GM23338 (cell line): ENCODE data around the gene SLC6A19. TPM values are rescaled to one million over a fixed set of nuclear protein-coding genes. Genes with fewer than 3 reads are reported as not detected.

Source experiments
- ATAC-seq: fragments of 200-7000 bp; cut with Tn5 transposase; 3 replicates; pipeline ENCODE4 v1.9.1; 2020
- DNase-seq: peaks from one replicate; pipeline ENCODE4 v3.0.0-alpha.2; 2015; ENCODE audit warnings: low spot score
- H2AFZ ChIP-seq: fragments of 200-600 bp; sonication (generic); 2 replicates; pipeline ENCODE4 v1.8.0; 2016; ENCODE audit warnings: antibody characterized with exemption, mild to moderate bottlenecking, moderate library complexity
- H3F3A ChIP-seq: fragments of 200-600 bp; sonication (generic); replicated peaks from 2 replicates; pipeline ENCODE4 v1.8.0; 2017; ENCODE audit warnings: antibody characterized with exemption, mixed run types, low read depth
- H3K27ac ChIP-seq: fragments of 200-600 bp; sonication (generic); 2 replicates; pipeline ENCODE4 v1.6.1; 2016; ENCODE audit warnings: low read depth
- H3K27me3 ChIP-seq: fragments of 200-600 bp; sonication (generic); 2 replicates; pipeline ENCODE4 v1.8.0; 2016; ENCODE audit warnings: mild to moderate bottlenecking, mixed run types, moderate library complexity; ENCODE audit not compliant: insufficient read depth
- H3K36me3 ChIP-seq: fragments of 200-600 bp; sonication (generic); 2 replicates; pipeline ENCODE4 v1.8.0; 2016; ENCODE audit warnings: mild to moderate bottlenecking; ENCODE audit not compliant: insufficient read depth
- H3K4me1 ChIP-seq: fragments of 200-600 bp; sonication (generic); 2 replicates; pipeline ENCODE4 v1.8.0; 2016; ENCODE audit warnings: mild to moderate bottlenecking, moderate library complexity; ENCODE audit not compliant: insufficient read depth
- H3K4me2 ChIP-seq: fragments of 200-600 bp; sonication (generic); 2 replicates; pipeline ENCODE4 v1.7.1; 2017; ENCODE audit warnings: mixed run types
- H3K4me3 ChIP-seq: fragments of 200-600 bp; sonication (generic); 2 replicates; pipeline ENCODE4 v1.6.1; 2016; ENCODE audit warnings: mixed run types
- H3K79me2 ChIP-seq: fragments of 200-600 bp; sonication (generic); replicated peaks from 2 replicates; pipeline ENCODE4 v1.8.0; 2017; ENCODE audit warnings: mild to moderate bottlenecking; ENCODE audit not compliant: insufficient read depth
- H3K9me2 ChIP-seq: fragments of 200-600 bp; sonication (generic); 2 replicates; pipeline ENCODE4 v1.8.0; 2017; ENCODE audit not compliant: insufficient read depth
- H4K20me1 ChIP-seq: fragments of 200-600 bp; sonication (generic); replicated peaks from 2 replicates; pipeline ENCODE4 v1.8.0; 2017; ENCODE audit warnings: mild to moderate bottlenecking; ENCODE audit not compliant: insufficient read depth
- H3K27ac Mint-ChIP-seq: 2 replicates; pipeline ENCODE4 v1.8.0; 2020; ENCODE audit warnings: inconsistent platforms, mild to moderate bottlenecking, moderate library complexity, mixed read lengths
- H3K27me3 Mint-ChIP-seq: 3 replicates; pipeline ENCODE4 v1.8.0; 2022; ENCODE audit warnings: low read depth, mild to moderate bottlenecking, moderate library complexity, mixed read lengths, inconsistent platforms; ENCODE audit not compliant: insufficient read depth, poor library complexity
- H3K36me3 Mint-ChIP-seq: 3 replicates; pipeline ENCODE4 v1.8.0; 2021; ENCODE audit warnings: low read depth, mild to moderate bottlenecking, inconsistent platforms, moderate library complexity, mixed read lengths
- H3K4me1 Mint-ChIP-seq: 3 replicates; pipeline ENCODE4 v1.8.0; 2020; ENCODE audit warnings: mild to moderate bottlenecking, inconsistent platforms, mixed read lengths
- H3K4me3 Mint-ChIP-seq: 3 replicates; pipeline ENCODE4 v1.8.0; 2021; ENCODE audit warnings: moderate library complexity, mild to moderate bottlenecking, inconsistent platforms, mixed read lengths
- H3K9me3 Mint-ChIP-seq: 3 replicates; pipeline ENCODE4 v1.8.0; 2020; ENCODE audit warnings: moderate library complexity, mild to moderate bottlenecking, inconsistent platforms, mixed read lengths
- CREB1 ChIP-seq: fragments of 250-450 bp; sonication (Bioruptor Pico); IDR thresholded peaks from 2 replicates; pipeline ENCODE4 v1.5.0; 2020; ENCODE audit warnings: low read depth, mild to moderate bottlenecking, moderate library complexity
- CTCF ChIP-seq, 2 experiments: fragments of 200-600 bp in 1 of 2; sonication (generic) in 1 of 2; conservative IDR thresholded peaks; 2 replicates each; pipeline versions ENCODE4 v1.5.1 to v1.6.1; 2016 to 2017; ENCODE audit warnings: antibody characterized with exemption in 2 of 2, low read depth in 2 of 2, mild to moderate bottlenecking in 2 of 2, moderate library complexity in 1 of 2
- EZH2 ChIP-seq: fragments of 200-600 bp; sonication (generic); IDR thresholded peaks from one replicate; pipeline ENCODE4 v1.8.0; 2017; ENCODE audit warnings: antibody characterized with exemption, mild to moderate bottlenecking, low read depth; ENCODE audit not compliant: unreplicated experiment
- EZH2phosphoT487 ChIP-seq: fragments of 200-600 bp; sonication (generic); IDR thresholded peaks from one replicate; pipeline ENCODE4 v1.8.1; 2018; ENCODE audit warnings: antibody characterized with exemption; ENCODE audit not compliant: unreplicated experiment
- REST ChIP-seq: IDR thresholded peaks from one replicate; pipeline ENCODE4 v1.6.1; 2018; ENCODE audit warnings: antibody characterized with exemption; ENCODE audit not compliant: unreplicated experiment
- ZNF462 ChIP-seq: fragments of 250-450 bp; sonication (Bioruptor Pico); IDR thresholded peaks from 2 replicates; pipeline ENCODE4 v1.5.0; 2020; ENCODE audit warnings: mild to moderate bottlenecking, moderate library complexity
- polyA plus RNA-seq: library from polyadenylated mRNA; unstranded; fragments of >200 nt; fragmentation: Nextera tagmentation; extraction: Ambion mirVana; gene quantifications from 2 replicates; pipeline ENCODE4 v1.2.1, GENCODE V29; 2016
- total RNA-seq: library from RNA; depleted of rRNA; stranded (reverse); fragments of >200 nt; shearing (Covaris generic); gene quantifications from 2 replicates; pipeline ENCODE4 v1.2.3, GENCODE V29; 2014

Gene SLC6A19
- total and polyA plus RNA-seq, 2 experiments from 2014 or later = not detected

GRCh38 chr5:1247811-1248210 lies 46.4 kb downstream of the SLC6A19 start:
- H3K9me2 ChIP-seq = no peaks in the 10 kb centered on the region
- peaks cover 13% of the 10 kb centered on the region; the same call in 2 of the 3 replicates for H3K4me1 Mint-ChIP-seq
- H3K9me3 Mint-ChIP-seq = no peaks in the 10 kb centered on the region; the same call in 2 of the 3 replicates
- no peak overlapping the region for H3K4me3 ChIP-seq
- no peaks in the 10 kb centered on the region for H4K20me1 ChIP-seq
- H3K27ac Mint-ChIP-seq = no peak overlapping the region
- H3K27ac ChIP-seq = no peak overlapping the region
- H3K36me3 Mint-ChIP-seq = no peaks in the 10 kb centered on the region; the same call in 2 of the 3 replicates
- no peak overlapping the region for H3K4me3 Mint-ChIP-seq
- H2AFZ ChIP-seq = no peak overlapping the region
- 0 out of 2 replicates have a peak, but pooled peaks cover 3% of the 10 kb centered on the region for H3K4me1 ChIP-seq
- H3K27me3 Mint-ChIP-seq = peaks cover 5% of the 10 kb centered on the region
- H3K36me3 ChIP-seq = no peaks in the 10 kb centered on the region
- no peaks in the 10 kb centered on the region for H3F3A ChIP-seq
- H3K79me2 ChIP-seq = no peaks in the 10 kb centered on the region
- TF ChIP-seq REST (no peak), EZH2phosphoT487 (no peak), CTCF (conservative IDR thresholded peaks at IDR 0.05; ENCODE audit: low read depth in 2 of 2) (no peak), EZH2 (no peak), CREB1 (CRISPR knock-in tag) (no peak), ZNF462 (CRISPR knock-in tag) (no peak)
- H3K4me2 ChIP-seq = no peak overlapping the region
- no peak for ATAC-seq
- no peak for DNase-seq
- H3K27me3 ChIP-seq = no peaks in the 10 kb centered on the region
